Neural progenitor cell (in vitro differentiated cells): ENCODE results near the gene PLAAT5. TPM values are rescaled to one million over a fixed set of nuclear protein-coding genes. Genes with fewer than 3 reads are reported as not detected.

Source experiments
- DNase-seq: peaks from one replicate; pipeline ENCODE4 v3.0.0-alpha.2; 2016; ENCODE audit warnings: low spot score
- H2AFZ ChIP-seq: fragments of 200-600 bp; sonication (generic); replicated peaks from 2 replicates; pipeline ENCODE4 v1.6.1; 2016; ENCODE audit warnings: antibody characterized with exemption
- H3F3A ChIP-seq: fragments of 200-600 bp; sonication (generic); 2 replicates; pipeline ENCODE4 v1.6.1; 2016; ENCODE audit warnings: antibody characterized with exemption, low read depth
- H3K27ac ChIP-seq: fragments of 200-600 bp; sonication (generic); 2 replicates; pipeline ENCODE4 v1.5.1; 2016; ENCODE audit warnings: mild to moderate bottlenecking
- H3K27me3 ChIP-seq: fragments of 200-600 bp; sonication (generic); 2 replicates; pipeline ENCODE4 v1.6.1; 2016; ENCODE audit warnings: mild to moderate bottlenecking, moderate library complexity
- H3K36me3 ChIP-seq: fragments of 200-600 bp; sonication (generic); 2 replicates; pipeline ENCODE4 v1.5.1; 2016
- H3K4me1 ChIP-seq: fragments of 200-600 bp; sonication (generic); 2 replicates; pipeline ENCODE4 v1.6.1; 2016; ENCODE audit warnings: mixed run types
- H3K4me2 ChIP-seq: fragments of 200-600 bp; sonication (generic); 2 replicates; pipeline ENCODE4 v1.6.1; 2016
- H3K4me3 ChIP-seq: fragments of 200-600 bp; sonication (generic); 2 replicates; pipeline ENCODE4 v1.5.1; 2016
- H3K79me2 ChIP-seq: fragments of 200-600 bp; sonication (generic); 2 replicates; pipeline ENCODE4 v1.6.1; 2016; ENCODE audit warnings: low read depth
- H3K9ac ChIP-seq: fragments of 200-600 bp; sonication (generic); 2 replicates; pipeline ENCODE4 v1.6.1; 2016
- H3K9me3 ChIP-seq: fragments of 200-600 bp; sonication (generic); 2 replicates; pipeline ENCODE4 v1.5.1; 2016; ENCODE audit warnings: low read depth
- H4K20me1 ChIP-seq: fragments of 200-600 bp; sonication (generic); 2 replicates; pipeline ENCODE4 v1.6.1; 2016; ENCODE audit warnings: low read depth
- H3K27ac Mint-ChIP-seq: 3 replicates; pipeline ENCODE4 v1.8.0; 2021; ENCODE audit warnings: mixed read lengths
- H3K27me3 Mint-ChIP-seq: 2 replicates; pipeline ENCODE4 v1.8.0; 2022; ENCODE audit warnings: low read depth, mild to moderate bottlenecking, inconsistent platforms, moderate library complexity, mixed read lengths; ENCODE audit not compliant: insufficient read depth
- H3K36me3 Mint-ChIP-seq: 3 replicates; pipeline ENCODE4 v1.8.0; 2021; ENCODE audit warnings: mixed read lengths
- H3K4me1 Mint-ChIP-seq: 3 replicates; pipeline ENCODE4 v1.8.0; 2021; ENCODE audit warnings: mixed read lengths
- H3K4me3 Mint-ChIP-seq: 3 replicates; pipeline ENCODE4 v1.8.0; 2021; ENCODE audit warnings: mild to moderate bottlenecking, moderate library complexity, mixed read lengths
- H3K9me3 Mint-ChIP-seq: 3 replicates; pipeline ENCODE4 v1.8.0; 2020; ENCODE audit warnings: mixed read lengths
- EZH2 ChIP-seq: fragments of 200-600 bp; sonication (generic); IDR thresholded peaks from 2 replicates; pipeline ENCODE4 v1.6.1; 2017; ENCODE audit warnings: antibody characterized with exemption, mild to moderate bottlenecking, moderate library complexity
- EZH2phosphoT487 ChIP-seq: fragments of 200-600 bp; sonication (generic); IDR thresholded peaks from 2 replicates; pipeline ENCODE4 v1.6.1; 2017; ENCODE audit warnings: antibody characterized with exemption
- total RNA-seq: library from RNA; depleted of rRNA; stranded (reverse); fragments of >200 nt; gene quantifications from 2 replicates; pipeline ENCODE4 v1.2.3, GENCODE V29; 2015; ENCODE audit warnings: low replicate concordance
- TF ChIP-seq, protein P1 (sequence below): fragments of 200-600 bp; sonication (generic); IDR thresholded peaks from 2 replicates; pipeline ENCODE4 v1.5.1; 2017; ENCODE audit warnings: antibody characterized with exemption, mild to moderate bottlenecking

PLAAT5 gene, protein sequence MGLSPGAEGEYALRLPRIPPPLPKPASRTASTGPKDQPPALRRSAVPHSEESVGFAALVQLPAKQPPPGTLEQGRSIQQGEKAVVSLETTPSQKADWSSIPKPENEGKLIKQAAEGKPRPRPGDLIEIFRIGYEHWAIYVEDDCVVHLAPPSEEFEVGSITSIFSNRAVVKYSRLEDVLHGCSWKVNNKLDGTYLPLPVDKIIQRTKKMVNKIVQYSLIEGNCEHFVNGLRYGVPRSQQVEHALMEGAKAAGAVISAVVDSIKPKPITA
- 0.77 TPM in 1 of 2 replicates, not detected in the other for total RNA-seq

DNA sequence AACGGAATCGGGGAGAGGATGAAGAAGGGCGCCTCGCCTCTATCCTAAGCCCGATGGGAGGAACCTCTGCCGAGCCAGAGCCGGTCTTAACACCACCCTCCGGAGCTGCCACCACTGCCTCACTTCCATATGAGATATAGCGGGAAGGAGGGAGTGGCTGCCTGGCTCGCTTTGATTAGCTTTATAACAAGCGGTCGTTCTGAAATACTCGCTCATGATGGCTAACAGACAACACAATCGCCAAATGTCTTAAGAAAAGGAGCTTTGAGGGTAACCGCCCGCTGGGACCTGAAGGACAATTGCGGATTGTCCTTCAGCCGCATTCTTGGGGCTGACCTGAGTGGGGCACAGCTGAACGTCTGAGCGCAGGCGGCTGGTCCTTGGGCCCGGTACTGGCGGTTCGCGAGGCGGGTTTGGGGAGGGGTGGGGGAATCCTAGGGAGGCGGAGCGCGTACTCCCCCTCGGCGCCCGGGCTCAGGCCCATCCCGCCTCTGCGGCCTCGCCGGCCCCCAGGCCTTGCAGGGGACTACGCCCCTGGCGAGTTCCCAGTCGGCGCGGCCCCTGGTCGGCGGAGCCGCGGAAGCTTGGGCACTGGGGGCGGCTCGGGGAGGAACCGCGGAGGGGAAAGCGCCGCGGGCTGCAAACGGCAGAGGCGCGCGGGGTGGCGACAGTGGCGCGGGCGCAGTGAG, at the start of gene PLAAT5:
Gene PLAAT5, minus strand, starts transcription at position 617 of the 689 bp plus-strand sequence. Its CDS starts 133 bp downstream, at position 484.
- DNase-seq: peak; percentile 86
- Histone ChIP-seq H3K27ac (no peak within 1 kb of the TSS), H3K4me1 (peaks cover 30% of the 10 kb centered on the region), H3K9me3 (peaks cover 4% of the 10 kb centered on the region), H3K4me3 (peak within 1 kb of the TSS; percentile 74), H3K27me3 (peaks cover 29% of the 10 kb centered on the region), H3K9ac (no peak within 1 kb of the TSS), H3F3A (peaks cover 31% of the 10 kb centered on the region), H3K79me2 (no peaks in the 10 kb centered on the region), H2AFZ (peak within 1 kb of the TSS; percentile 95), H3K4me2 (peak within 1 kb of the TSS; percentile 96), H3K36me3 (no peaks in the 10 kb centered on the region), H4K20me1 (peaks cover 6% of the 10 kb centered on the region)
- Mint-ChIP-seq H3K9me3 (peaks cover 10% of the 10 kb centered on the region), H3K4me1 (peaks cover 15% of the 10 kb centered on the region), H3K4me3 (peak within 1 kb of the TSS; percentile 86), H3K27ac (no peak within 1 kb of the TSS), H3K27me3 (peaks cover 28% of the 10 kb centered on the region), H3K36me3 (no peaks in the 10 kb centered on the region)
- TF ChIP-seq EZH2 (no peak), EZH2phosphoT487 (no peak)
- TF ChIP-seq, protein P1, sequence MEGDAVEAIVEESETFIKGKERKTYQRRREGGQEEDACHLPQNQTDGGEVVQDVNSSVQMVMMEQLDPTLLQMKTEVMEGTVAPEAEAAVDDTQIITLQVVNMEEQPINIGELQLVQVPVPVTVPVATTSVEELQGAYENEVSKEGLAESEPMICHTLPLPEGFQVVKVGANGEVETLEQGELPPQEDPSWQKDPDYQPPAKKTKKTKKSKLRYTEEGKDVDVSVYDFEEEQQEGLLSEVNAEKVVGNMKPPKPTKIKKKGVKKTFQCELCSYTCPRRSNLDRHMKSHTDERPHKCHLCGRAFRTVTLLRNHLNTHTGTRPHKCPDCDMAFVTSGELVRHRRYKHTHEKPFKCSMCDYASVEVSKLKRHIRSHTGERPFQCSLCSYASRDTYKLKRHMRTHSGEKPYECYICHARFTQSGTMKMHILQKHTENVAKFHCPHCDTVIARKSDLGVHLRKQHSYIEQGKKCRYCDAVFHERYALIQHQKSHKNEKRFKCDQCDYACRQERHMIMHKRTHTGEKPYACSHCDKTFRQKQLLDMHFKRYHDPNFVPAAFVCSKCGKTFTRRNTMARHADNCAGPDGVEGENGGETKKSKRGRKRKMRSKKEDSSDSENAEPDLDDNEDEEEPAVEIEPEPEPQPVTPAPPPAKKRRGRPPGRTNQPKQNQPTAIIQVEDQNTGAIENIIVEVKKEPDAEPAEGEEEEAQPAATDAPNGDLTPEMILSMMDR: no peak

DNA sequence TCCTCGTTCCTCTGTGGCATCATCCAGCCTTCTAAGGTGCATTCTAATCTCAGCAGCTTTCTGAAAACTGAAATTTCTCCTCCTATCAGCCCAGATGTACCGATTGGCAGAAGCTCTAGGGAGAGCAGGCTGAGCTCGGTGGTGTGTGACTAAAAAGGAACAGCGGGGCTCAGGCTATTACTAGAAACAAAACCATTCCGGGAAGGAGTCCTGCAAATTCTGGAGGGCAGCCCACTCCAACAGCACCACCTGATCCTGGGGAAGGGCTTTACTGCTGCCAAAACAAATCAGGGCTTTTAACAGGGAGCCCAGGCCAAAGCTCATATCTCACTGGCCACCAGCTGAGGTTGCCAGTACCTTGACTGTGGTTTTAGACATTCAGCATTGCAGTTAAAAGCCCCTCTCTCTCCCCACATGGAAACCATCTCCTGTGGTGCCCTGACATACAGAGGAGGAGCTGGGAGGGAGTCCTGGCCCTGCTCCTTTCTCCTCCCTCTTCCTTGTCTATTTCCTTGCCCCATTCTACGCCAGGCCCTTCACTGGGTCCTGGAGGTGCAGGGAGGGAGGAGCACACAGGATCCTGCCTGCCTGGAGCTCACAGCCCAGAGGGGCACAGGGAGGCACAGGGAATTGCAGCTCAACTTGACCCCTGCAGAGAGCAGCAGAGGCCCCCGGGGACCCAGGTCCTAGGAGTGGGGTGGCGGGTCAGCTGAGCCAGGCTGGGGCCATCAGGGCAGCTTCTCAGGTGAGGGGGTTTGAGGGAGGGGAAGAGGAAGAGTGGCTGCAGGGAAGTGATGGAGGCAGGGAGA, 46.5 kb upstream of the PLAAT5 start:
- H3K36me3 ChIP-seq: no peaks in the 10 kb centered on the region
- Mint-ChIP-seq H3K36me3 (no peaks in the 10 kb centered on the region), H3K4me3 (no peak overlapping the region), H3K27ac (peak overlapping the region; percentile 88), H3K9me3 (no peaks in the 10 kb centered on the region), H3K4me1 (peaks cover 22% of the 10 kb centered on the region), H3K27me3 (peaks cover 2% of the 10 kb centered on the region)
- H3K4me2 ChIP-seq: no peak overlapping the region
- no peaks in the 10 kb centered on the region for H3K27me3 ChIP-seq
- no peak overlapping the region for H3K4me3 ChIP-seq
- H3F3A ChIP-seq: peaks cover 14% of the 10 kb centered on the region
- no peaks in the 10 kb centered on the region for H4K20me1 ChIP-seq
- no peak for DNase-seq
- H2AFZ ChIP-seq: peak overlapping the region; percentile 57
- TF ChIP-seq, protein P1: no peak
- TF ChIP-seq EZH2phosphoT487: no peak
- TF ChIP-seq EZH2: no peak
- H3K9me3 ChIP-seq: no peaks in the 10 kb centered on the region
- no peak overlapping the region for H3K27ac ChIP-seq
- H3K79me2 ChIP-seq: no peaks in the 10 kb centered on the region
- peaks cover 24% of the 10 kb centered on the region for H3K4me1 ChIP-seq
- H3K9ac ChIP-seq: no peak overlapping the region

DNA sequence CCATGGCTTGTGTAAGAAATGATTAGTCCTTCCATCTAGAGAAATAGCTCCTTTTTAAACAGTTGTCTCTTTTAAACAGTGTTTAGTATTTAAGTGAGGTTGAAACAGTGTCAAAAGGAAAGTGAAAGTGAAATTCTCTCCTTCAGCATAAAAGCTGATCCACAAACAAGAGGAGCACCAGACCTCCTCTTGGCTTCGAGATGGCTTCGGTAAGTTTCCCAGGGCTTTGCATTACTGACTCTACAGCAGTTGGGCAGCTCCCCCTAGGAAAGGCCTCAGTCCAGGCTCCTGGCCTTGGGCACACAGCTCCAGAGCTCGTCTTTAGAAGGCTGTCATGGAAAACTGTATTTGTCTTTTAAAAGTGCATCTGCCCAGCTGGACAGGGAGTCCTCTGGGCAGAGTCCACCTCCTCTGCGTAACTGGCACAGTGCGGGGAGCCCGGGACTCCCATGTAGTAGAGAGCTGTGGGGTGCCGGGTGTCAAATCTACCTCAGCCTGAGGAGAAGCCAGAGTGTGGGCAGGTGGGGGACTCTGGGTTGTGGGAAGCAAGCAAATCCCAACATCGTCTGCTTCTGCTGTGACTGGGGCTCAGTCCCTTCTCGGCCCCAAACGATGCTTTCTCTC, 45.8 kb upstream of the PLAAT5 start, which contains the start of gene PLAAT4:
Gene PLAAT4, plus strand, starts transcription at position 140 of the 624 bp plus-strand sequence. Its CDS starts 61 bp downstream, at position 201.
- no peaks in the 10 kb centered on the region for H3K36me3 Mint-ChIP-seq
- H3K4me1 Mint-ChIP-seq: peaks cover 26% of the 10 kb centered on the region
- H3F3A ChIP-seq: peaks cover 21% of the 10 kb centered on the region
- H3K27ac Mint-ChIP-seq: peak within 1 kb of the TSS; percentile 88
- H3K36me3 ChIP-seq: no peaks in the 10 kb centered on the region
- H3K27me3 ChIP-seq: no peaks in the 10 kb centered on the region
- H4K20me1 ChIP-seq: no peaks in the 10 kb centered on the region
- no peak for DNase-seq
- H3K9me3 ChIP-seq: no peaks in the 10 kb centered on the region
- peaks cover 28% of the 10 kb centered on the region for H3K4me1 ChIP-seq
- H3K27me3 Mint-ChIP-seq: peaks cover 2% of the 10 kb centered on the region
- H3K4me3 Mint-ChIP-seq: no peak within 1 kb of the TSS
- no peak within 1 kb of the TSS for H3K4me3 ChIP-seq
- no peak for TF ChIP-seq EZH2
- TF ChIP-seq EZH2phosphoT487: no peak
- TF ChIP-seq, protein P1: no peak
- H3K27ac ChIP-seq: no peak within 1 kb of the TSS
- no peak within 1 kb of the TSS for H3K4me2 ChIP-seq
- no peaks in the 10 kb centered on the region for H3K79me2 ChIP-seq
- peak within 1 kb of the TSS; percentile 57 for H2AFZ ChIP-seq
- H3K9ac ChIP-seq: no peak within 1 kb of the TSS
- no peaks in the 10 kb centered on the region for H3K9me3 Mint-ChIP-seq
